Measurements from ENCODE around the gene PADI4.

PADI4 gene

DNA sequence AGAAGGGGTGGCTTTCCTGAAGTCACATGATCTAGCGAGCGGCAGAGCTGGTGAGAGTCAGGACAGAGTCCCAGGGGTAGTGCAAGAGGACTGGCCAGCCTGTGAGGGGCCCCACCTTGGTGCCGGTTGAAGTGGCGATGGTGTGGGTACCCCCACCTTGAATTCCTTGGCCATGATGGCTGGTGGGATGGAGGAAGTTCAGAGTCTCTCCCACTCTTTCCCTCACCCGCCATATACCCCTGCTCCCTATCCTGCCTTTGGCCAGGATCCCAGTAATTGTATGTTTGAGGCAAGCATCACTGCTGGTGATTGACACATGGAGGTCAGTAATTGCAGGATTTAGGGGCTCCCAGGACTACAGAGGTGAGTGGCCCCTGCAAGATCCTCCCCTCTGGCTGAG, 47.3 kb upstream of the PADI4 start:
- TF ChIP-seq, protein P1, sequence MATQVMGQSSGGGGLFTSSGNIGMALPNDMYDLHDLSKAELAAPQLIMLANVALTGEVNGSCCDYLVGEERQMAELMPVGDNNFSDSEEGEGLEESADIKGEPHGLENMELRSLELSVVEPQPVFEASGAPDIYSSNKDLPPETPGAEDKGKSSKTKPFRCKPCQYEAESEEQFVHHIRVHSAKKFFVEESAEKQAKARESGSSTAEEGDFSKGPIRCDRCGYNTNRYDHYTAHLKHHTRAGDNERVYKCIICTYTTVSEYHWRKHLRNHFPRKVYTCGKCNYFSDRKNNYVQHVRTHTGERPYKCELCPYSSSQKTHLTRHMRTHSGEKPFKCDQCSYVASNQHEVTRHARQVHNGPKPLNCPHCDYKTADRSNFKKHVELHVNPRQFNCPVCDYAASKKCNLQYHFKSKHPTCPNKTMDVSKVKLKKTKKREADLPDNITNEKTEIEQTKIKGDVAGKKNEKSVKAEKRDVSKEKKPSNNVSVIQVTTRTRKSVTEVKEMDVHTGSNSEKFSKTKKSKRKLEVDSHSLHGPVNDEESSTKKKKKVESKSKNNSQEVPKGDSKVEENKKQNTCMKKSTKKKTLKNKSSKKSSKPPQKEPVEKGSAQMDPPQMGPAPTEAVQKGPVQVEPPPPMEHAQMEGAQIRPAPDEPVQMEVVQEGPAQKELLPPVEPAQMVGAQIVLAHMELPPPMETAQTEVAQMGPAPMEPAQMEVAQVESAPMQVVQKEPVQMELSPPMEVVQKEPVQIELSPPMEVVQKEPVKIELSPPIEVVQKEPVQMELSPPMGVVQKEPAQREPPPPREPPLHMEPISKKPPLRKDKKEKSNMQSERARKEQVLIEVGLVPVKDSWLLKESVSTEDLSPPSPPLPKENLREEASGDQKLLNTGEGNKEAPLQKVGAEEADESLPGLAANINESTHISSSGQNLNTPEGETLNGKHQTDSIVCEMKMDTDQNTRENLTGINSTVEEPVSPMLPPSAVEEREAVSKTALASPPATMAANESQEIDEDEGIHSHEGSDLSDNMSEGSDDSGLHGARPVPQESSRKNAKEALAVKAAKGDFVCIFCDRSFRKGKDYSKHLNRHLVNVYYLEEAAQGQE (IDR thresholded peaks at IDR 0.05; ENCODE audit: low read depth): no peak
- no peak for TF ChIP-seq NFIC (IDR thresholded peaks at IDR 0.05)
- TF ChIP-seq EGR1 (IDR thresholded peaks at IDR 0.05): no peak
- TF ChIP-seq ZBTB7A (IDR thresholded peaks at IDR 0.05; ENCODE audit: low read depth): no peak
- no peak for TF ChIP-seq TAF1 (IDR thresholded peaks at IDR 0.05; ENCODE audit: low read depth)
- no peak for TF ChIP-seq FOXM1 (IDR thresholded peaks at IDR 0.05; ENCODE audit: borderline replicate concordance, low read depth)

DNA sequence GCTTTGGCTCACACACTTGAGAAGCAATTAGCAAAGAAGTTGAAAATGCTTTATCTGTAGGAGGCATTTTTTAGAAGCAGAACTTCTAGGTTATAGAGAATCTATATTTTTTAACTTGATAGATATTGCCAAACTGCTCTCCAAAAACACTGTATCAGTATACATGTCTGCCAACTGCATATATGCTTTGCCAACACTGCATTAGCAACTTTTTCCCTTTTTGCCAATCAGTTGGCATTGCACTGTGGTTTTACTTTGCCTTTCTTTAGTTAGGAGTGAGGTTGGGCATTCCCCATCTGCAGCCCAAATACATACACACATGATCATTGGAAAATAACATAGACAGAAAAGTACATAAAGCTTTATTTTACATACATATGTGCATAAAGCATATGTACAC, 44.1 kb upstream of the PADI4 start:
- TF ChIP-seq CREB1 (IDR thresholded peaks at IDR 0.05; ENCODE audit: low read depth): no peak
- no peak for TF ChIP-seq TAF1 (IDR thresholded peaks at IDR 0.05; ENCODE audit: low read depth)
- TF ChIP-seq TEAD4 (IDR thresholded peaks at IDR 0.05): no peak
- no peak for TF ChIP-seq NFIC (IDR thresholded peaks at IDR 0.05)

DNA sequence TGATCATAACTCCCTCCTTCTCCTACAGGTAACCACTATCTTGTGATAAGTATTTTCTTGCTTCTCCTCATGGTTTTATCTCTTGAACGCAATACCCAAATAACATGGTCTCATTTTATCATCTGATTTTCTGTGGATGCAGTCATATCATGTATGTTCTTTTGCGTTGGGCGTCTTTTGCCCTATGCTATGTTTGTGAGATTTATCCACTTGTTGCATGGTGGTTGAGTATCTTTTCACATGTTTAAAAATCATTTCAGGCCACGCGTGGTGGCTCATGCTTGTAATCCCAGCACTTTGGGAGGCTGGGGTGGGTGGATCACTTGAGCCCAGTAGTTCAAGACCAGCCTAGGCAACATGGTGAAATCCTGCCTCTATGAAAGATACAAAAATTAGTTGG, 43.5 kb upstream of the PADI4 start:
- no peak for TF ChIP-seq TCF12 (IDR thresholded peaks at IDR 0.05; ENCODE audit: low read depth)
- TF ChIP-seq YY1 (IDR thresholded peaks at IDR 0.05; ENCODE audit: low read depth): no peak
- TF ChIP-seq FOXM1 (IDR thresholded peaks at IDR 0.05; ENCODE audit: borderline replicate concordance, low read depth): no peak
- TF ChIP-seq TEAD4 (IDR thresholded peaks at IDR 0.05): no peak
- no peak for TF ChIP-seq EP300 (IDR thresholded peaks at IDR 0.05; ENCODE audit: borderline replicate concordance)
- no peak for TF ChIP-seq CREB1 (IDR thresholded peaks at IDR 0.05; ENCODE audit: low read depth)
- no peak for TF ChIP-seq MAX (IDR thresholded peaks at IDR 0.05)

GRCh38 chr1:17265162-17265561, 42.8 kb upstream of the PADI4 start:
- TF ChIP-seq FOXM1 (IDR thresholded peaks at IDR 0.05; ENCODE audit: borderline replicate concordance, low read depth): no peak
- no peak for TF ChIP-seq TAF1 (IDR thresholded peaks at IDR 0.05; ENCODE audit: low read depth)
- TF ChIP-seq TCF12 (IDR thresholded peaks at IDR 0.05; ENCODE audit: low read depth): no peak
- TF ChIP-seq CREB1 (IDR thresholded peaks at IDR 0.05; ENCODE audit: low read depth): no peak
- no peak for TF ChIP-seq ZBTB7A (IDR thresholded peaks at IDR 0.05; ENCODE audit: low read depth)
- no peak for TF ChIP-seq YY1 (IDR thresholded peaks at IDR 0.05; ENCODE audit: low read depth)
- TF ChIP-seq RAD21 (IDR thresholded peaks at IDR 0.05; ENCODE audit: low read depth): no peak
- TF ChIP-seq CEBPB (IDR thresholded peaks at IDR 0.05): no peak
- no peak for TF ChIP-seq EP300 (IDR thresholded peaks at IDR 0.05; ENCODE audit: borderline replicate concordance)
- no peak for TF ChIP-seq TEAD4 (IDR thresholded peaks at IDR 0.05)
- TF ChIP-seq, protein P1 (IDR thresholded peaks at IDR 0.05; ENCODE audit: low read depth): no peak
- no peak for TF ChIP-seq MAX (IDR thresholded peaks at IDR 0.05)
- no peak for TF ChIP-seq NFIC (IDR thresholded peaks at IDR 0.05)
- TF ChIP-seq USF1 (IDR thresholded peaks at IDR 0.05): no peak
- no peak for TF ChIP-seq EGR1 (IDR thresholded peaks at IDR 0.05)

- TF ChIP-seq NFIC (IDR thresholded peaks at IDR 0.05) (no peak), YY1 (IDR thresholded peaks at IDR 0.05; ENCODE audit: low read depth) (no peak), CREB1 (IDR thresholded peaks at IDR 0.05; ENCODE audit: low read depth) (no peak), FOXM1 (IDR thresholded peaks at IDR 0.05; ENCODE audit: borderline replicate concordance, low read depth) (no peak), RAD21 (IDR thresholded peaks at IDR 0.05; ENCODE audit: low read depth) (no peak), MAX (IDR thresholded peaks at IDR 0.05) (no peak)
These were observed 42.0 kb upstream of the PADI4 start for GRCh38 chr1:17265950-17266349.

GRCh38 chr1:17270891-17271765, 36.9 kb upstream of the PADI4 start:
- TF ChIP-seq RAD21 (IDR thresholded peaks at IDR 0.05; ENCODE audit: low read depth) (no peak), EP300 (IDR thresholded peaks at IDR 0.05; ENCODE audit: borderline replicate concordance) (no peak), FOXM1 (IDR thresholded peaks at IDR 0.05; ENCODE audit: borderline replicate concordance, low read depth) (no peak)
